Mononuclear cell (primary cell): ENCODE data around the gene TECPR1. TPM values are rescaled to one million over a fixed set of nuclear protein-coding genes. Genes with fewer than 3 reads are reported as not detected.

Experiments
- H3K27me3 ChIP-seq: 2 replicates; pipeline ENCODE4 v1.6.0; 2011; ENCODE audit warnings: low read length, control low read depth; ENCODE audit not compliant: insufficient read depth
- H3K4me1 ChIP-seq: 2 replicates; pipeline ENCODE4 v1.5.1; 2011; ENCODE audit warnings: mild to moderate bottlenecking, low read length, control low read depth; ENCODE audit not compliant: insufficient read depth
- H3K4me3 ChIP-seq: 2 replicates; pipeline ENCODE4 v1.5.1; 2011; ENCODE audit warnings: mild to moderate bottlenecking, low read length, moderate library complexity
- H3K9me3 ChIP-seq: 2 replicates; pipeline ENCODE4 v1.5.1; 2011; ENCODE audit warnings: low read depth, mild to moderate bottlenecking, control low read depth, low read length
- total RNA-seq: library from RNA; depleted of rRNA; stranded (reverse); fragments of >200 nt; gene quantifications from one replicate; pipeline ENCODE4 v1.2.3, GENCODE V29; 2012

TECPR1 gene
- total RNA-seq, 1 donor, result 29.8 TPM

- Histone ChIP-seq H3K27me3 (no peaks in the 10 kb centered on the region), H3K4me1 (peaks cover 23% of the 10 kb centered on the region), H3K9me3 (no peaks in the 10 kb centered on the region), H3K4me3 (no peak overlapping the region)
Measured at GRCh38 chr7:98189559-98189958, 62.5 kb downstream of the TECPR1 start.

GRCh38 chr7:98187138-98187502, 64.9 kb downstream of the TECPR1 start:
- peaks cover 26% of the 10 kb centered on the region for H3K4me1 ChIP-seq
- H3K9me3 ChIP-seq, result no peaks in the 10 kb centered on the region
- H3K27me3 ChIP-seq, result no peaks in the 10 kb centered on the region
- H3K4me3 ChIP-seq, result no peak overlapping the region

- Histone ChIP-seq H3K4me3 (no peak overlapping the region), H3K9me3 (no peaks in the 10 kb centered on the region), H3K4me1 (peaks cover 26% of the 10 kb centered on the region), H3K27me3 (no peaks in the 10 kb centered on the region)
Measured at GRCh38 chr7:98186452-98187137, 65.4 kb downstream of the TECPR1 start.

DNA sequence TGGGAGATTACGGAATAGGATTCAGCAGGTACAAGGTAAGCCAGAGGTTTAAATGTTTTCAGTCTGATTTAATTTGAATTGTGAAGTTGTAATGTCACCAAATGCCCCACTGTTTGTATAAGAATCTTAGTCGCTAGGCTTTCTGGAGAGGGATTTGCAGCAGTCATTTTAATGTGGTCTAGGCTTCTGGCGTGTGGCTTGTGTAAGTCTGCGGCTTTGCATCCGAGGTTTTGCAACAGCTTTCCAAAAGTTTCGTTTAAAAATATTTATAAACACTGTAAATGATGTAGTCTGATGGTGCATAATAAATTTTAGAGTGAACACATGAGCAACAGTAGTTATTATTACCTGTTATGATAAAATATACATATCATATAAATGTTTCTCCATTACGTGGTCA, 66.9 kb downstream of the TECPR1 start:
- Histone ChIP-seq H3K27me3 (no peaks in the 10 kb centered on the region), H3K4me1 (peaks cover 26% of the 10 kb centered on the region), H3K4me3 (no peak overlapping the region), H3K9me3 (no peaks in the 10 kb centered on the region)

DNA sequence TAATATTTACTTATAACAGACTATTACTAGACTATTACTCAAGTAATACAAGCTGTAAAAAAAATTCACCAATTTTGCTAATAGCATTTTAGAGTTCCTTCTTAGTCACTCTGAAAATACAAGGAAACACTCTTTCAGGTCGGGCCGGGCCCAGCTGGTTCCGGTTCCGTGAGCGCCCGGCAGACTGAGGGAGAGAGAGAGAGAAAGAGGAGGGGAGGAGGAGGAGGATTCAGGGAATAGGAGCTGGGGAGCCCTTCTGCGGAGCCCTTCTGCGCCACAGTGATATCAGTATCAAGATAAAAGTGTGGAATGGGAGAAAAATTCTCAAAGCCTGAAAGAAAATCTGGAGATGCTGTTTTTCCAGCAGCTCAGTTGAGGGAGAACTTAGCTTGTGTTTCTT, 71.3 kb downstream of the TECPR1 start:
- H3K27me3 ChIP-seq, result no peaks in the 10 kb centered on the region
- H3K4me1 ChIP-seq, result peaks cover 13% of the 10 kb centered on the region
- H3K4me3 ChIP-seq, result no peak overlapping the region
- H3K9me3 ChIP-seq, result no peaks in the 10 kb centered on the region

DNA sequence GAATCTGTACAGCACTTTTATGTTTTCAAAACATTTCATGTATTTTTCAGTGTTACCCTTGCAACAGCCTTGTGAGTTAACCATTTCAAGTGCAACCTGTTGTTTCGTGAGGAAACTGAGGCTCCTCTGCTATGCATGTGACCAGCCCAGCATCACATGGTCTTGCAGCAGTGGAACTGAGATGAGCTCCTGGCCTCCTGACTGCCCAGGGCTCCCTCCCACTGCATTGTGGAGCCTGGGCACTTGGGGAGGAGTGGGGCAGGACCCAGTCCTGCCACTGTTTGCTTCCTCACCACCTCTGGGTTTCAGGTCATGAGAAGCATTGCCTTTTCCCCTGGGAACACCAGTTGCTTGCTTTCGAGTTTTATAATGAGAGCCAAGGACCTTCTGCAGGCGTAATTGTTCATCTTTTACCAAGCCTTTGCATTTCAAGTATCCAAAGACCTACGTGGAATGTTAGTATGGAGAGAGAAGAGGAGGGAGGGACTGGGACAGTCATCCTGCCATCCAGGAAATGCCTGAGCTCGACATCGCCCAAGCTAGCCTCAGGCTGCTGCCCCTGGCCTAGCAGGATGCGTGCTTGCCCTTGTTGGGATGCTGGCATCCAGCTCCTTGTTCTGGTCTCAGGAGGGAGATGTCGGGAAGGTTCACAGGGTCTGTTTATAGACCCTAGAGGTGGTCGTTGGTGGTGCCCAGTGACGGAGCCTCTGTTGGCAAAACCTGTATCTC, 73.1 kb downstream of the TECPR1 start:
- Histone ChIP-seq H3K9me3 (no peaks in the 10 kb centered on the region), H3K27me3 (no peaks in the 10 kb centered on the region), H3K4me1 (no peaks in the 10 kb centered on the region), H3K4me3 (no peak overlapping the region)

GRCh38 chr7:98178321-98178720, 73.7 kb downstream of the TECPR1 start:
- H3K4me1 ChIP-seq, result no peaks in the 10 kb centered on the region

DNA sequence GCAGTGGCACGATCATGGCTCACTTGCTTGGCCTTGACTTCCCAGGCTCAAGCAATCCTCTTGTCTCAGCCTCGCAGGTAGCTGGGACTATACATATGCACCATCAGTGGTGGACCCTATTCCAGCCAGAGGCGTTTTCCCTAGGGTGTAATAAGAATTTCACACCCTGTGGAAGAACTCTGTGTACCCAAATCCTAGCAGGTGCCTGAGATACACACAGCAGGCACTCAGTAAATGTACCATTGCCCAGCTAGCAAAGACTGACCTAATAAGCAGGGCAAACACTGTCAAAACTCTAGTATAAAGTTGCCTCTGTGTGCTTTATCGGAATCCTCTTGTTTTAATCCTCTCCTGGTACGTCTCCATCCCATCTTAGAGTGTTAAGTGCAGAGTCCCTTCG, 74.5 kb downstream of the TECPR1 start:
- no peaks in the 10 kb centered on the region for H3K9me3 ChIP-seq
- H3K27me3 ChIP-seq, result no peaks in the 10 kb centered on the region
- no peaks in the 10 kb centered on the region for H3K4me1 ChIP-seq

More at GRCh38 chr7:98178321-98178720, 73.7 kb downstream of the TECPR1 start:
- H3K9me3 ChIP-seq, result no peaks in the 10 kb centered on the region
- no peak overlapping the region for H3K4me3 ChIP-seq
- no peaks in the 10 kb centered on the region for H3K27me3 ChIP-seq

DNA sequence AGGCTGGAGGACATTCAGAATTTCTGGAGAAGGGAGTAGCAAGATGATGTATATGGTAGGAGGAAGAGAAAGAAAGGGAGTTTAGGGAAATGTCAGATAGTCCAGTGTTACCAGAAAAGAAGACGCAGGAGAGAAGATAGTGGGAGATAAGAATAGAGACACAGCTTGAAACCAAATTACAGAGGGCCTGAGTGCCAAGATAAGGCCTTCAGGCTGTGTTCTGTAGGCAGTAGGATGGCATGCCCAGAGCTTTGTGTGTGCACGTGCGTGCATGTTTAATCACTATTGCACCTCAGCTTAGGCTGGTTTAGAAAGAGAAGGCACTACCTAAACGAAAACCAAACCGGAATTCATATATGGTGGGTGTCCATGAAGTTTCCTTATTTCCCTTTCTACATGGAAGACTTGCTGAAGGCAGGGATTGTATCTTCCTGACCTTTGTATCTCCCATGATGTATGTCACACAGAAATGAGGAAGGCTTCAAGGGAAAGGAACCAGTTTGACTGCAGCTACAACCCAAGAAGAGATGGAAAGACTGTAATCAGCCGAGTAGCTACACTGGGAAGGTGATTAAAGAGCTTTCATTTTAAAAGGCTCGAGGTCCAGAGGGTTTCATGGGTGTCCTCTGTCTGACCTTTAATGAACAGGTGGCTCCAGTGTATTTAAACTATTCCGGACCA, 76.6 kb downstream of the TECPR1 start:
- no peaks in the 10 kb centered on the region for H3K9me3 ChIP-seq
- H3K4me1 ChIP-seq, result no peaks in the 10 kb centered on the region
- H3K4me3 ChIP-seq, result no peak overlapping the region
- H3K27me3 ChIP-seq, result no peaks in the 10 kb centered on the region

More for the DNA sequence above, 74.5 kb downstream of the TECPR1 start:
- no peak overlapping the region for H3K4me3 ChIP-seq

DNA sequence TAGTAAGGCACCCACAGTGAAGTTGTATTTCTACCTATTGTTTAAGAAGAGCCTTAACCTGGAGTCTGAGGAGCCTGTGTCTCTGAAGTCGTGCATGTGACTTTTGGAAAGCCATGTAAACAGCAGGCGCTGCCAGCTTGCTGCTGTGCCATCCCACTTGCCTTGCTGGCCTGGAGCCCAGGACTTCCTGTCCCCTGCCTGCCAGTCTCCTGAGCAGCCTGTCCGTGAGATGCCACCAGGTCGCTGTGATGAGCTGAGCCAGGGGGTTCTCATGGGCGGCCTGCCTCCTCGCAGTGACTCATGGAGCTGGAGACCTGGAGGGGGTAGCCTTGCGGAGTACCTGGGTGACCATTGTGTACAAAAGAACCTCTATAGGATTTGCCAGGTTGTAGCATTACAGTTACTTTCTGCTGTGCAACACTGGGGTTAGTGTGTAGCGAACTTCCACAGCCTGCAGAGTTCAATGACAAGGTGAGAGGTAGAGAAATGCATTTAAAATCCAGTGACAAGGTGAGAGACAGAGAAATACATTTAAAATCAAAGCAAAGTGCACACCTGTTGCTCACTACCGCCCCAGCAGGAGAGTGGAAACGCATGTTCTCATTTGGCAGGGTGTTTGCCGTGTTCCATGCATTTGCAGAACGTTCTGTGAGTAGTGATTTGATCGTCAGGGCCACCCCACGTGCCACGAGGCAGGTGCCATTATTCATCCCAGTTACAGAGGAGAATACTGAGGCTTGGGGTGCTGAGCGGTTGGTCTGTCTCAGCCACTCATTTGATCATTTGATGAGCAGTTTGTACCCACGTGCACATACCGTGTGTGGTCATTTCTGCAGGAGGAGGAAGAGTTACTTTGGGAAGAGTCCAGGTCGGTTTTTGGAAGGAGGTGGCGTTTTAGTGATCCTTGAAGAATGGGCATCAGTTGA, 77.4 kb downstream of the TECPR1 start:
- Histone ChIP-seq H3K9me3 (no peaks in the 10 kb centered on the region), H3K27me3 (no peaks in the 10 kb centered on the region), H3K4me3 (no peak overlapping the region), H3K4me1 (no peaks in the 10 kb centered on the region)

GRCh38 chr7:98171449-98171848, 80.6 kb downstream of the TECPR1 start:
- H3K27me3 ChIP-seq, result no peaks in the 10 kb centered on the region

DNA sequence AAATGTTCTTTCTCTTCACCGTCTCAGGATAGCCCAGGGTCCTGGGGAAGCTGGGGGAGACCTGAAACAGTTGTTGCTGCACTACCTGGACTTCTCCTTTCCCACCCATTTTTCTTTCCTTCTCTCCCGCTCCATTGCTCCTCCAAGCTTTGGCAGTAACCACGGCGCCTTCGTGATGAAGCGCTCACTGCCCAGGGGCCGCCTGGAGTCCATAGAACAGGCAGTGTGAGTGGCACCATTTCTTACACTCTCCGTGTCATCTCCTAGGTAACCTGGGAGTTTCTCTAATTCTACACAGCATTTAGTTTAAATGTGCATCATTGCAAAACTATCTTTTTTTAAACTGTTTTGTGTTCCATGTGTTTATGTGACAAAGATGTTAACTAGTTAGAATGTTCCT, 81.1 kb downstream of the TECPR1 start:
- H3K27me3 ChIP-seq, result no peaks in the 10 kb centered on the region
- no peaks in the 10 kb centered on the region for H3K9me3 ChIP-seq
- no peak overlapping the region for H3K4me3 ChIP-seq
- no peaks in the 10 kb centered on the region for H3K4me1 ChIP-seq

More at GRCh38 chr7:98171449-98171848, 80.6 kb downstream of the TECPR1 start:
- Histone ChIP-seq H3K9me3 (no peaks in the 10 kb centered on the region), H3K4me1 (no peaks in the 10 kb centered on the region), H3K4me3 (no peak overlapping the region)

GRCh38 chr7:98168904-98169621, 83.0 kb downstream of the TECPR1 start:
- H3K27me3 ChIP-seq, result no peaks in the 10 kb centered on the region
- no peak overlapping the region for H3K4me3 ChIP-seq
- H3K9me3 ChIP-seq, result no peaks in the 10 kb centered on the region
- H3K4me1 ChIP-seq, result no peaks in the 10 kb centered on the region
